ENCODE data around the gene THAP7.
A peak's percentile ranks its signal among the peaks of the same experiment; 100 is the strongest.

The THAP7 gene

DNA sequence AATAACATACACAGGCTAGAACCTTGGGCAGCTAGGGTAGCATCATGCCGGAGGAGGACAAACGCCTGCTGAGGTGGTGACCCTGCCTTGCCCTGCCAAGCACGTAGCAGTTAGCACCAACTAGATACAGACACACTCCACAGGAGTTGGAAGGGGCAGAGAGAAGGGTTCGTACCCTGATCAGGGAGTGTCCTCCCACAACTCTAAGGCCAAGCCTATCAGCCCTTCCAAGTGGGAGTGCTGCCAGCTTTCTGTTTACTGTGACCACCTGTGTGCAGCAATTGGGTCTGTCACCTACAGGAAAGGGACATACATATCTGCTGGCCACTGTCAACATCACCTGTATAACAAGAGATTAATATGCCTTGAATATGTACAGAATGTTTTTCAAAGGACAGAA is 1.9 kb upstream of the THAP7 start:
- H3K27me3 ChIP-seq = no peaks in the 10 kb centered on the region
- DNase-seq = no peak
- no peak overlapping the region for H3K4me3 ChIP-seq
- intact Hi-C loops (cut with DNase I; ENCODE audit: low total_unique reads) = no loop called here
- peaks cover 0 to 14% (median 14%) of the 10 kb centered on the region in 3 donors for H3K36me3 ChIP-seq
- H3K9me3 ChIP-seq = no peaks in the 10 kb centered on the region
- H3K4me1 ChIP-seq = peaks cover 10 to 37% (median 32%) of the 10 kb centered on the region in 4 donors
- no peak for TF ChIP-seq CTCF (IDR thresholded peaks at IDR 0.05)
- H3K27ac ChIP-seq = peak overlapping the region; percentile 97

DNA sequence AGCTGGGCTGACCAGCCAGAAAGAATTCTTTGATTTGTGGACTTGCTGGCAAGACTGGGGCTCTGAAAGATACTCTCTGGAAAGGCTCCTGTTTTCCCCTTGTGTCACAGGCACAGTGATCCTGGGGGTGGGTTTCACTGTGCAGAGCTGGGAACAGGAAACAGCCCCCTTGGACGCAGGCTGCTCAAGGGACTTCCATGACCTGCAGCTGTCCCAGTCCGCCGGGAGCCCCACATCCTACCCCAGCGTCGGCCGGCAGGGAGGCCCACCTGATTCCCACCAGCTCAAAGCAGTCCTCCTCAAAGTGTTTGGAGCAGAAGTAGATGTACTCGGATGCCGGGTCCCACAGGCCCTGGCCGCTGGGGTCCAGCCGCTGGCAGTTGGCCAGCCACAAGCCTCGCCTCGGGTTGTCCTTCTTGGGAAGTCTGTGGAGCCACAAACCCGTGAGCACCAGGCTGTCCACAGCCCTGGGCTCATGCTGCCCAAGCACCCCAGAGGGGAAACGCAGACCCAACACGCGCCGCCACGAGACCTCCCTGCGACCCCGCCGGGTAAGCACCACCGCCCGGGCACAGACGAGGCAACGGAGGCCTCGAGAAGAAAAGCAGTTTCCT is 824 bp downstream of the THAP7 start:
- Histone ChIP-seq H3K9me3 (no peaks in the 10 kb centered on the region), H3K27ac (peak overlapping the region; percentile 97), H3K4me1 (peaks cover 10 to 37% (median 32%) of the 10 kb centered on the region in 4 donors), H3K27me3 (no peaks in the 10 kb centered on the region), H3K4me3 (peak overlapping the region; percentile 71 to 74), H3K36me3 (peaks cover 0 to 40% (median 38%) of the 10 kb centered on the region in 3 donors)
- intact Hi-C loops (cut with DNase I; ENCODE audit: low total_unique reads) = no loop called here
- peak in 1 of 2 donors; percentile 41 for DNase-seq
- no peak for TF ChIP-seq CTCF (IDR thresholded peaks at IDR 0.05)

DNA sequence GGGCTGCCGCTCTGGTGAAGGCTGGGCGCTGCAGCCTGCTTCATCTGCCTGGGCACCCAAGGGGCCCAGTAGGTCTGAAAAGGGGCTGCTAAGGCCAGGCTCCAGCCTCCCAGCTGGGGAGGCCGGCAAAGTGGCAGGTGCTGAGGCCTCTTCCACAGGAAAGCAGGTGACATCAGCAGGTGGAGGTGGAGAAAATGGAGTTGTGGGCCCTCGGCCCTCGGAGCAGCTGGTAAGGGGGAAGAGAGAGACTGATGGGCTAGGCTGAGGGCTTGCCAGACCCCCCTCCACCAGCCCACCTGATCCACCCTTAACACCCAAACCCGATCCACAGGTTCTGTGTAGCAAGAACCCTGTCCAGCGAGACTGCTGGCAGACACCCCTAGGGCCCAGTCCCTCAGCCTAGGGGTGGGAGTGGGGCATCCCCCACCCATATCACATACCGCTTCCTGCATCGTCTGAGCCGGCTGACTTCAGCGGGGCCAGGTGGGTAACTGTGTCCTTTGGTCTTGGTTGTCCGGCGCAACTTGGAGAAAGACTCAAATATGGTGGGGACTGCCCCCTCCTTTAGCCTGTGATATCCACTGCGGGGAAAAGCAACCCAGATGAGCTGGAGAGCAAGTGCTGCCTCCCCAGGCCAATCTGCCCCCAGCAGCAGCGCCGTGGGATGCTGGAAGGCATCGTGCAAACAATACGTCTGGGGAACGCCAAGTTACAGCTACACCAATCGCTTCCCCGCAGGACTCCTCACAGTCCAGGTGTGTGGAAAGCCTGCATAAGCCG is 1.5 kb downstream of the THAP7 start:
- DNase-seq = no peak
- peaks cover 0 to 47% (median 42%) of the 10 kb centered on the region in 3 donors for H3K36me3 ChIP-seq
- peak overlapping the region; percentile 97 for H3K27ac ChIP-seq
- H3K9me3 ChIP-seq = no peaks in the 10 kb centered on the region
- H3K27me3 ChIP-seq = no peaks in the 10 kb centered on the region
- intact Hi-C loops (cut with DNase I; ENCODE audit: low total_unique reads) = no loop called here
- peak overlapping the region; percentile 71 to 74 for H3K4me3 ChIP-seq
- no peak for TF ChIP-seq CTCF (IDR thresholded peaks at IDR 0.05)
- peaks cover 10 to 37% (median 32%) of the 10 kb centered on the region in 4 donors for H3K4me1 ChIP-seq

- no peak for DNase-seq
- H3K9me3 ChIP-seq = no peaks in the 10 kb centered on the region
- H3K27ac ChIP-seq = no peak overlapping the region
- TF ChIP-seq CTCF (IDR thresholded peaks at IDR 0.05) = no peak
- peak overlapping the region in 1 of 2 donors; percentile 71 for H3K4me3 ChIP-seq
- H3K36me3 ChIP-seq = peaks cover 2 to 56% (median 42%) of the 10 kb centered on the region in 3 donors
- no peaks in the 10 kb centered on the region for H3K27me3 ChIP-seq
- H3K4me1 ChIP-seq = peaks cover 10 to 37% (median 32%) of the 10 kb centered on the region in 4 donors
- intact Hi-C loops (cut with DNase I; ENCODE audit: low total_unique reads) = loop anchor here (5.0 kb wide), 1 partner anchor 82 kb away; the partner anchor contains the start of gene CRKL
Observed at GRCh38 chr22:20999350-21000206, 2.3 kb downstream of the THAP7 start.
